CD4-positive, alpha-beta memory T cell (primary cell): ENCODE data around the gene CALN1. TPM values are rescaled to one million over a fixed set of nuclear protein-coding genes. Genes with fewer than 3 reads are reported as not detected.

ENCODE experiments used
- CTCF ChIA-PET: fragments of 350-600 bp; sonication (Branson Sonifier 250); formaldehyde crosslinking; loops from one replicate; lab custom pipeline; 2021; ENCODE audit warnings: inconsistent platforms; ENCODE audit not compliant: partially characterized antibody; lab: Charles Lee
- POLR2A ChIA-PET: fragments of 350-600 bp; sonication (Branson Sonifier 250); formaldehyde crosslinking; loops from one replicate; lab custom pipeline; 2021; ENCODE audit not compliant: partially characterized antibody; lab: Charles Lee
- DNase-seq, 5 donors: peaks; one replicate each; pipeline versions ENCODE4 v3.0.0 to v3.0.0-alpha.2; 2020 to 2022; ENCODE audit warnings: mixed read lengths in 1 of 5
- H3K27ac ChIP-seq: one replicate; pipeline ENCODE4 v1.7.0; 2013; ENCODE audit warnings: low read depth, low read length
- H3K27me3 ChIP-seq: 2 replicates; pipeline ENCODE4 v1.7.0; 2013; ENCODE audit warnings: mild to moderate bottlenecking, low read length, moderate library complexity; ENCODE audit not compliant: insufficient read depth
- H3K36me3 ChIP-seq: 2 replicates; pipeline ENCODE4 v1.7.0; 2013; ENCODE audit warnings: mild to moderate bottlenecking, low read length, moderate library complexity; ENCODE audit not compliant: insufficient read depth
- H3K4me1 ChIP-seq: 2 replicates; pipeline ENCODE4 v1.7.0; 2013; ENCODE audit warnings: mild to moderate bottlenecking, low read length, moderate library complexity; ENCODE audit not compliant: insufficient read depth
- H3K4me3 ChIP-seq, 2 donors: one replicate each; pipeline ENCODE4 v1.7.0; 2013; ENCODE audit warnings: low read length in 2 of 2, mild to moderate bottlenecking in 1 of 2
- H3K9me3 ChIP-seq, 2 donors: one replicate each; pipeline ENCODE4 v1.7.0; 2013; ENCODE audit warnings: low read length in 2 of 2, control low read depth in 1 of 2; ENCODE audit not compliant: control insufficient read depth in 1 of 2
- H3K27ac Mint-ChIP-seq, 7 donors: one replicate each; pipeline ENCODE4 v1.8.0; 2020 to 2021; ENCODE audit warnings: mixed read lengths in 7 of 7, mild to moderate bottlenecking in 6 of 7, inconsistent platforms in 3 of 7, moderate library complexity in 3 of 7
- H3K27me3 Mint-ChIP-seq, 2 donors: one replicate each; pipeline ENCODE4 v1.8.0; 2020 to 2021; ENCODE audit warnings: mixed read lengths in 2 of 2
- H3K36me3 Mint-ChIP-seq, 2 donors: one replicate each; pipeline ENCODE4 v1.8.0; 2020 to 2021; ENCODE audit warnings: mixed read lengths in 2 of 2, inconsistent platforms in 1 of 2, mild to moderate bottlenecking in 1 of 2
- H3K4me1 Mint-ChIP-seq, 4 donors: one replicate each; pipeline ENCODE4 v1.8.0; 2020 to 2021; ENCODE audit warnings: mixed read lengths in 4 of 4, mild to moderate bottlenecking in 1 of 4
- H3K4me3 Mint-ChIP-seq, 8 donors: one replicate each; pipeline ENCODE4 v1.8.0; 2020 to 2021; ENCODE audit warnings: mixed read lengths in 8 of 8, mild to moderate bottlenecking in 7 of 8, moderate library complexity in 6 of 8, inconsistent platforms in 3 of 8
- H3K9me3 Mint-ChIP-seq, 8 donors: one replicate each; pipeline ENCODE4 v1.8.0; 2020 to 2021; ENCODE audit warnings: mixed read lengths in 8 of 8, mild to moderate bottlenecking in 5 of 8, inconsistent platforms in 3 of 8, moderate library complexity in 1 of 8
- intact Hi-C: fragments of 100-400 bp; cut with micrococcal nuclease; formaldehyde crosslinking; loops from one replicate; pipeline ENCODE4 v1.15.1; 2023
- polyA plus RNA-seq, 2 donors: library from polyadenylated mRNA; unstranded; fragments of 300-500 nt; fragmentation: Illumina TruSeq; gene quantifications; one replicate each; pipeline ENCODE4 v1.2.3, GENCODE V29; 2021
- total RNA-seq, 2 experiments: library from RNA; stranded (reverse); gene quantifications; one replicate each; pipeline ENCODE4 v1.2.3, GENCODE V29; 2021

Gene CALN1
- total and polyA plus RNA-seq, 4 experiments from 2014 or later: not detected

- POLR2A ChIA-PET: no interaction called here
- DNase-seq: no peak
- intact Hi-C loops: no loop called here
- Histone ChIP-seq H3K4me1 (no peaks in the 10 kb centered on the region), H3K4me3 (no peak overlapping the region), H3K9me3 (no peaks in the 10 kb centered on the region), H3K27ac (no peak overlapping the region), H3K27me3 (no peaks in the 10 kb centered on the region), H3K36me3 (no peaks in the 10 kb centered on the region)
- H3K27me3 Mint-ChIP-seq: no peaks in the 10 kb centered on the region
- H3K9me3 Mint-ChIP-seq: peaks cover 0 to 9% (median 2%) of the 10 kb centered on the region in 8 donors
- no peaks in the 10 kb centered on the region for H3K36me3 Mint-ChIP-seq
- CTCF ChIA-PET: no interaction called here
- no peak overlapping the region for H3K27ac Mint-ChIP-seq
- H3K4me3 Mint-ChIP-seq: no peak overlapping the region
- H3K4me1 Mint-ChIP-seq: no peaks in the 10 kb centered on the region
These were observed 568.5 kb downstream of the CALN1 start for GRCh38 chr7:71843676-71844075.

GRCh38 chr7:71842786-71843185 lies 569.4 kb downstream of the CALN1 start:
- H3K36me3 ChIP-seq: no peaks in the 10 kb centered on the region
- Mint-ChIP-seq H3K27me3 (no peaks in the 10 kb centered on the region), H3K4me1 (no peaks in the 10 kb centered on the region), H3K4me3 (no peak overlapping the region), H3K9me3 (peaks cover 0 to 9% (median 2%) of the 10 kb centered on the region in 8 donors), H3K36me3 (no peaks in the 10 kb centered on the region), H3K27ac (no peak overlapping the region)
- no peaks in the 10 kb centered on the region for H3K27me3 ChIP-seq
- intact Hi-C loops: no loop called here
- no peak overlapping the region for H3K27ac ChIP-seq
- DNase-seq: no peak
- H3K4me1 ChIP-seq: no peaks in the 10 kb centered on the region
- ChIA-PET POLR2A (no interaction called here), CTCF (no interaction called here)
- no peak overlapping the region for H3K4me3 ChIP-seq
- H3K9me3 ChIP-seq: no peaks in the 10 kb centered on the region

GRCh38 chr7:71842381-71842780 lies 569.8 kb downstream of the CALN1 start:
- Mint-ChIP-seq H3K4me1 (no peaks in the 10 kb centered on the region), H3K9me3 (peaks cover 0 to 9% (median 2%) of the 10 kb centered on the region in 8 donors), H3K4me3 (no peak overlapping the region), H3K27me3 (no peaks in the 10 kb centered on the region), H3K27ac (no peak overlapping the region), H3K36me3 (no peaks in the 10 kb centered on the region)
- intact Hi-C loops: no loop called here
- CTCF ChIA-PET: no interaction called here
- Histone ChIP-seq H3K27me3 (no peaks in the 10 kb centered on the region), H3K36me3 (no peaks in the 10 kb centered on the region), H3K4me3 (no peak overlapping the region), H3K27ac (no peak overlapping the region), H3K9me3 (no peaks in the 10 kb centered on the region), H3K4me1 (no peaks in the 10 kb centered on the region)
- DNase-seq: no peak
- POLR2A ChIA-PET: no interaction called here

GRCh38 chr7:71835056-71835455 lies 577.1 kb downstream of the CALN1 start:
- no peaks in the 10 kb centered on the region for H3K36me3 Mint-ChIP-seq
- H3K27ac Mint-ChIP-seq: no peak overlapping the region
- intact Hi-C loops: no loop called here
- ChIA-PET CTCF (no interaction called here), POLR2A (no interaction called here)
- peaks cover 0 to 9% (median 3%) of the 10 kb centered on the region in 8 donors for H3K9me3 Mint-ChIP-seq
- no peak overlapping the region for H3K27ac ChIP-seq
- no peaks in the 10 kb centered on the region for H3K27me3 ChIP-seq
- no peaks in the 10 kb centered on the region for H3K27me3 Mint-ChIP-seq
- no peak overlapping the region for H3K4me3 Mint-ChIP-seq
- H3K4me1 ChIP-seq: no peaks in the 10 kb centered on the region
- H3K4me3 ChIP-seq: no peak overlapping the region
- H3K9me3 ChIP-seq: no peaks in the 10 kb centered on the region
- H3K4me1 Mint-ChIP-seq: no peaks in the 10 kb centered on the region
- no peaks in the 10 kb centered on the region for H3K36me3 ChIP-seq
- DNase-seq: no peak

GRCh38 chr7:71829515-71829914 lies 582.6 kb downstream of the CALN1 start:
- CTCF ChIA-PET: no interaction called here
- H3K4me1 Mint-ChIP-seq: no peaks in the 10 kb centered on the region
- POLR2A ChIA-PET: no interaction called here

GRCh38 chr7:71828361-71828760 lies 583.8 kb downstream of the CALN1 start:
- Histone ChIP-seq H3K36me3 (no peaks in the 10 kb centered on the region), H3K9me3 (no peaks in the 10 kb centered on the region), H3K27ac (no peak overlapping the region), H3K4me1 (no peaks in the 10 kb centered on the region), H3K4me3 (no peak overlapping the region), H3K27me3 (no peaks in the 10 kb centered on the region)
- ChIA-PET CTCF (no interaction called here), POLR2A (no interaction called here)
- Mint-ChIP-seq H3K27ac (no peak overlapping the region), H3K36me3 (no peaks in the 10 kb centered on the region), H3K4me3 (no peak overlapping the region), H3K9me3 (peaks cover 0 to 19% (median 5%) of the 10 kb centered on the region in 8 donors), H3K27me3 (no peaks in the 10 kb centered on the region), H3K4me1 (no peaks in the 10 kb centered on the region)
- no peak for DNase-seq
- intact Hi-C loops: no loop called here

More at GRCh38 chr7:71829515-71829914, 582.6 kb downstream of the CALN1 start:
- H3K36me3 ChIP-seq: no peaks in the 10 kb centered on the region
- Mint-ChIP-seq H3K27me3 (no peaks in the 10 kb centered on the region), H3K36me3 (no peaks in the 10 kb centered on the region), H3K9me3 (peaks cover 0 to 15% (median 4%) of the 10 kb centered on the region in 8 donors), H3K27ac (no peak overlapping the region), H3K4me3 (no peak overlapping the region)
- no peaks in the 10 kb centered on the region for H3K4me1 ChIP-seq
- H3K27me3 ChIP-seq: no peaks in the 10 kb centered on the region
- no peak overlapping the region for H3K4me3 ChIP-seq
- DNase-seq: no peak
- intact Hi-C loops: no loop called here
- H3K27ac ChIP-seq: no peak overlapping the region
- H3K9me3 ChIP-seq: no peaks in the 10 kb centered on the region

GRCh38 chr7:71826141-71826540 lies 586.0 kb downstream of the CALN1 start:
- CTCF ChIA-PET: no interaction called here
- Histone ChIP-seq H3K36me3 (no peaks in the 10 kb centered on the region), H3K4me3 (no peak overlapping the region), H3K27me3 (no peaks in the 10 kb centered on the region), H3K9me3 (no peaks in the 10 kb centered on the region), H3K27ac (no peak overlapping the region), H3K4me1 (no peaks in the 10 kb centered on the region)
- intact Hi-C loops: no loop called here
- Mint-ChIP-seq H3K9me3 (peaks cover 0 to 23% (median 5%) of the 10 kb centered on the region in 8 donors), H3K27ac (no peak overlapping the region), H3K27me3 (no peaks in the 10 kb centered on the region), H3K36me3 (no peaks in the 10 kb centered on the region), H3K4me3 (no peak overlapping the region), H3K4me1 (no peaks in the 10 kb centered on the region)
- DNase-seq: no peak
- POLR2A ChIA-PET: no interaction called here
